Activated naive CD8-positive, alpha-beta T cell treated with anti-CD3 and anti-CD28 coated beads, Interleukin-2, amount 10 ng/mL, durations not matched to agents 7 days and 5 days (primary cell): Measurements from ENCODE around the gene SIPA1L3. TPM values are rescaled to one million over a fixed set of nuclear protein-coding genes. Genes with fewer than 3 reads are reported as not detected.
A peak's percentile ranks its signal among the peaks of the same experiment; 100 is the strongest.

Source experiments
- ATAC-seq: fragments of 150-1000 bp; cut with Tn5 transposase; one replicate; pipeline ENCODE4 v1.10.0; 2021; ENCODE audit warnings: low read depth, moderate library complexity
- POLR2A ChIA-PET: fragments of 350-600 bp; sonication (Branson Sonifier 250); formaldehyde crosslinking; loops from one replicate; lab custom pipeline; 2021; ENCODE audit warnings: antibody characterized with exemption; lab: Charles Lee
- DNase-seq: peaks from one replicate; pipeline ENCODE4 v3.0.0; 2021
- H3K27ac Mint-ChIP-seq: one replicate; pipeline ENCODE4 v1.8.0; 2022; ENCODE audit warnings: mild to moderate bottlenecking, mixed read lengths
- H3K27me3 Mint-ChIP-seq: one replicate; pipeline ENCODE4 v1.8.0; 2022; ENCODE audit warnings: mild to moderate bottlenecking, moderate library complexity, mixed read lengths
- H3K36me3 Mint-ChIP-seq: one replicate; pipeline ENCODE4 v1.8.0; 2021; ENCODE audit warnings: mild to moderate bottlenecking, mixed read lengths
- H3K4me1 Mint-ChIP-seq: one replicate; pipeline ENCODE4 v1.8.0; 2021; ENCODE audit warnings: mixed read lengths
- H3K4me3 Mint-ChIP-seq: one replicate; pipeline ENCODE4 v1.8.0; 2022; ENCODE audit warnings: mild to moderate bottlenecking, moderate library complexity, mixed read lengths
- H3K9me3 Mint-ChIP-seq: one replicate; pipeline ENCODE4 v1.8.0; 2021; ENCODE audit warnings: mixed read lengths
- total RNA-seq, 2 experiments: library from RNA; stranded (reverse); gene quantifications; one replicate each; pipeline ENCODE4 v1.2.3, GENCODE V29; 2021

SIPA1L3 gene
- total RNA-seq, 2 experiments from 2014 or later = 20.3 to 24.6 TPM

DNA sequence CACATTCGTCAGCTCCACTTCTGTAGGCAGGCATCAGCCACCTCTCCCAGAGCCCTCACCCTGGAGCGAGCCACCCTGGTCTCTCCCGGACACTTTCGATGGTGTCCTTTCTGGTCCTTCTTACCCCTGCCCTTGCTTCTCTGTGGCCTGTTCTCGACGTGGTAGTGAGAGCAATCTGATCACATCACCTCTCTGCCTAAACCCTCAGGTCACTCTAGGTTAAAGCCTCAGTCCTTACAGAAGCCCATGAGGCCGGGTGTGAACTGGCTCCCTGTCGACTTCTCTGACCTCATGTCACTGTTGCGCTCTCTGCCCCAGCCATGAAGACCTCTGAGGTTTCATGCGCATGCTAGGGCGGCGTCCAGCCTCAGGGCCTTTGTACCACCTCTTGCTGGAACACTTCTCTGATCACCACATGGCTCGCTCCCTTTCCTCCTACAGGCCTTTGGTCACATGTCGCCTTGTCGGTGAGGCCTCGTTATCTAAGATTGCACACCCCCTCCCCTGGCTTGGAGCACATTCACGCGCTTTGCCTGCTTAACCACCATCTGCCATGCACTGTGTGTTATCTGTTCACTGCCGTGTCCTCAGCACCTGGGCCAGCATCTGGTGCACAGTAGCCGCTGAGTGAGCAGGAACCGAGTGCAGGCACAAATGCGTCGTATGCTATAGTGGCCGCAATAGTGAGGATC is 215.5 kb downstream of the SIPA1L3 start:
- H3K27ac Mint-ChIP-seq = no peak overlapping the region
- peaks cover 2% of the 10 kb centered on the region for H3K9me3 Mint-ChIP-seq
- POLR2A ChIA-PET = interaction anchor here (0.7 kb wide), 1 partner anchor 14 kb away, joined by 4 read pairs; no protein-coding TSS in a partner anchor
- peaks cover 36% of the 10 kb centered on the region for H3K36me3 Mint-ChIP-seq
- DNase-seq = no peak
- no peak overlapping the region for H3K4me3 Mint-ChIP-seq
- no peaks in the 10 kb centered on the region for H3K27me3 Mint-ChIP-seq
- no peak for ATAC-seq
- no peaks in the 10 kb centered on the region for H3K4me1 Mint-ChIP-seq

DNA sequence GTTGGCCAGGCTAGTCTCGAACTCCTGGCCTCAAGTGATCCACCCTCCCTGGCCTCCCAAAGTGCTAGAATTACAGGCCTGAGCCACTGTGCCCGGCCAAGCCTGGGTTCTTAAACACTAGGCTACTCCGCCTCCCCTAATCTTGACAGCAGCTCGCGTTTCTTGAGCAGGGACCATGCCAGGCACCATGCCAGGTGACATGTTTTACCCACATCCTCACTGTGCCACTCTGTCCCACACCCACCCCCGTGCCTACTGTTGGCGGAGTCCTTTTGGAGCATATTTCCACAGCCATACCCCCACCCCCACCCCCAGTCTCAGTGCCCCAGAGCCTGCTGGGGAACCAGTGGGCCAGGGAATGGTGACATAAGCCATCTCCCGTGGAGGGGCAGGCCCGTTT is 218.2 kb downstream of the SIPA1L3 start:
- Mint-ChIP-seq H3K36me3 (peaks cover 20% of the 10 kb centered on the region), H3K27ac (no peak overlapping the region), H3K4me3 (no peak overlapping the region), H3K9me3 (peaks cover 2% of the 10 kb centered on the region), H3K4me1 (no peaks in the 10 kb centered on the region), H3K27me3 (no peaks in the 10 kb centered on the region)
- DNase-seq (no peak), ATAC-seq (no peak)
- POLR2A ChIA-PET = no interaction called here

DNA sequence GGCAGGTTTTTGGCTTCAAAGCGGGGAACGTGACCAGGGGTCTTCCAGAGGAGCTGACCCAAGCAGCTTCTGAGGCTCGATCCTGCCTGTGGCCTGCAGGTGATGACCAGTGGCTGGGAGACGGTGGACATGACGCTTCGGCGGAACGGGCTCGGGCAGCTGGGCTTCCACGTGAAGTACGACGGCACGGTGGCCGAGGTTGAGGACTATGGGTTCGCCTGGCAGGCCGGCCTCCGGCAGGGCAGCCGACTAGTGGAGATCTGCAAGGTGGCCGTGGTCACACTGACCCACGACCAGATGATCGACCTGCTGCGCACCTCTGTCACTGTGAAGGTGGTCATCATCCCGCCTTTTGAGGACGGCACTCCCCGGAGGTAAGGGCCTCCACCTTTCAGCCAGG is 223.4 kb downstream of the SIPA1L3 start:
- POLR2A ChIA-PET = no interaction called here
- Mint-ChIP-seq H3K27ac (no peak overlapping the region), H3K9me3 (peaks cover 2% of the 10 kb centered on the region), H3K4me1 (peaks cover 2% of the 10 kb centered on the region), H3K27me3 (no peaks in the 10 kb centered on the region), H3K36me3 (peaks cover 5% of the 10 kb centered on the region), H3K4me3 (no peak overlapping the region)
- ATAC-seq = no peak
- no peak for DNase-seq

DNA sequence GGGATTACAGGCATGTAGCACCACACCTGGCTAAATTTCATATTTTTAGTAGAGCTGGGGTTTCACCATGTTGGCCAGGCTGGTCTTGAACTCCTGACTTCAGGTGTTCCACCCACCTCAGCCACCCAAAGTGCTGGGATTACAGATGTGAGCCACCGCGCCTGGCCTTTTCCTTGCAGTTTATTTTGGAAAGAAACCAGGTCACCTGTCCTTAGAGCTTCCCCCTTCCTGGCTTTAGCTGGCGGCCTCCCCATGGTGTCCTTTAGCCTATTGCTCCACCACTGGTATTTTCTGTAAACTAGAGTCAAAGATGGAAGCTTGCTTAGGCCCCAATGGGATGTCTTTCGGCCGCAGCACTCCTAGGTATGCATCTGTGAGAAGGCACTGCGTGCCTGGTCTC is 225.8 kb downstream of the SIPA1L3 start:
- H3K9me3 Mint-ChIP-seq = no peaks in the 10 kb centered on the region
- no peak overlapping the region for H3K4me3 Mint-ChIP-seq
- H3K36me3 Mint-ChIP-seq = no peaks in the 10 kb centered on the region
- POLR2A ChIA-PET = no interaction called here
- H3K27me3 Mint-ChIP-seq = no peaks in the 10 kb centered on the region
- H3K4me1 Mint-ChIP-seq = peaks cover 2% of the 10 kb centered on the region
- no peak overlapping the region for H3K27ac Mint-ChIP-seq
- ATAC-seq (no peak), DNase-seq (no peak)

DNA sequence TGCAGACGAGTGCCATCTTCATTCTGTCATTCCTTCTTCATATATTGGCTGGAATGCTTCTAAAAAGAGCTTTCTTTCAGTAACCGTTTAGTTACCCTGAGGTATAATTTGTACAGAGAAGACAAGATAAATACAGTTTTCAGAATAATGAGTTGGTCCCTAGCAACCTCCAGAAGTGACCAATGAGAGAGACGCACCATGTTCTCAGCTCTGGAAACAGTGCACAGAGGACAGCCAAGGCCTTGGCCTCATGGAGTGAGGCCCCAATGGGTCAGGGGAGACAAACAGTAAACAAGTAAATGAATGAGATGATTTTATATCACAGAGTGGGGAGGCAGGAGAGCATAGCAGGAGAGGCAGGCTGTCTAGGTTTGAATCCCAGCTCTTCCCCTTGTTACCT is 226.3 kb downstream of the SIPA1L3 start:
- Mint-ChIP-seq H3K27me3 (no peaks in the 10 kb centered on the region), H3K4me3 (no peak overlapping the region), H3K9me3 (no peaks in the 10 kb centered on the region), H3K4me1 (peaks cover 2% of the 10 kb centered on the region), H3K27ac (no peak overlapping the region), H3K36me3 (no peaks in the 10 kb centered on the region)
- POLR2A ChIA-PET = no interaction called here
- DNase-seq (no peak), ATAC-seq (no peak)

DNA sequence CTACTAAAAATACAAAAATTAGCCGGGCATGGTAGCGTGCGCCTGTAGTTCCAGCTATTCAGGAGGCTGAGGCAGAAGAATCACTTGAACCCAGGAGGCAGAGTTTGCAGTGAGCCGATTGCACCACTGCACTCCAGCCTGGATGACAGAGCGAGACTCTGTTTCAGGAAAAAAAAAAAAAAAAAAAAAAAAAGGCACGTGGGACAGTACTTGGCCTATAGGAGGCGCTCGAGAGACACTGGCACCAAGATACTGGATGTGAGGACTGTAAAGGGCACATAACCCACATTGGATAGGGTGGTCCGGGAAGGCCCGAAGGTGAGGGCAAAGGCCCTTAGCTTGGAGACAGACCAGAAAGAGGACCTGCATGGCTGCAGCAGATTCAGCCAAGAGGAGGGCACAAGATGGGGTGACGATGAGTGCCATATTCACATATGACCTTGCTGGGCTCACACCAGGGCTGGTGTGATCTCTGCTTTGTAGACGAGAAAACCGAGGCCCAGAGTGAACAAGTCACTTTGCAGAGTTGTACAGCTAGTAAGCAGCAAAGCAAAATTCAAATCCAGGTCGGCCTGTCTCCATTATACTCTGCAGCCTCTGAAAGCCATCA is 227.6 kb downstream of the SIPA1L3 start:
- no peak for DNase-seq
- H3K36me3 Mint-ChIP-seq = no peaks in the 10 kb centered on the region
- no peak overlapping the region for H3K4me3 Mint-ChIP-seq
- H3K9me3 Mint-ChIP-seq = no peaks in the 10 kb centered on the region
- H3K27me3 Mint-ChIP-seq = no peaks in the 10 kb centered on the region
- no peak for ATAC-seq
- peaks cover 2% of the 10 kb centered on the region for H3K4me1 Mint-ChIP-seq
- POLR2A ChIA-PET = no interaction called here
- no peak overlapping the region for H3K27ac Mint-ChIP-seq

DNA sequence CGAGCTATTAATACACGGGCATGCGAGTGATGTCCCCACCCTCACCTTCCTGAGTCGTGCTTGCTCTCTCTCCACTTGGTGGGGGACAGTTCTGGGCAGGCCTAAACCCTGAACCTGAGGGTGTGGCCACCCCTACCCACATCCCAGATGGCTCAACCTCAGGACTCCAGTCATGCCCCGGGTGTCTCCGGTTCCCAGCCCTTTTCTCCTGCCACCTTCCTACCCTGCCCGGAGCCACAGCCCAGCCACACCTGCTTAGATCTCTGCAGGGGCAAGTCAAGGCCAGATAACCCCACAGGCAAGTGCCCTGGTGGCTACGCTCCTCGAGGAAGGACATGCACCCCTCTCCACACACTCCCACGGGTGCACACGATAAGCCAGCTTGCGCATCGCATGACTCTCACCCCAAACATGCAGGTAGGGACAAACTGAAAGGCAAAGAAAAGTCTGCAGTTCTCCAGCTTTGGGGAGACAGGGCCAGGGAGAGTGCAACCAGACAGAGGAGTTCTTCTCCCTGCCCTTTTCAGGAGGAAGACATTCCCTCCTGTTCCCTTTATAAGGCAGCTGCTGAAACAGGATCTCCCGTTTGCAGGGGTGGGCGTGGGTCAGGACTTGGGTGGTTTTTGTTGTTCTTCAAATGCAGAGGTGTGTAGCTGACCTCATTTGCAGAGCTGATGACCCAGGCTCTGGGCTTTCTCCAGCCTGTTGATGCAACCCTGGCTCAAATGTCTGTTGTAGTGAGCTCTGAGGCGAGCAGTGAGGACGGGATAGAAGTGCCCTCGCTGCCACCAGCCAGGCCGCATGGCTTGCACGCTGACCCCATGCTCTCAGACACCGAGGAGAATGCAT is 228.4 kb downstream of the SIPA1L3 start:
- Mint-ChIP-seq H3K27ac (no peak overlapping the region), H3K4me1 (peaks cover 2% of the 10 kb centered on the region), H3K4me3 (no peak overlapping the region), H3K9me3 (no peaks in the 10 kb centered on the region), H3K36me3 (no peaks in the 10 kb centered on the region), H3K27me3 (no peaks in the 10 kb centered on the region)
- DNase-seq = no peak
- POLR2A ChIA-PET = no interaction called here
- no peak for ATAC-seq

DNA sequence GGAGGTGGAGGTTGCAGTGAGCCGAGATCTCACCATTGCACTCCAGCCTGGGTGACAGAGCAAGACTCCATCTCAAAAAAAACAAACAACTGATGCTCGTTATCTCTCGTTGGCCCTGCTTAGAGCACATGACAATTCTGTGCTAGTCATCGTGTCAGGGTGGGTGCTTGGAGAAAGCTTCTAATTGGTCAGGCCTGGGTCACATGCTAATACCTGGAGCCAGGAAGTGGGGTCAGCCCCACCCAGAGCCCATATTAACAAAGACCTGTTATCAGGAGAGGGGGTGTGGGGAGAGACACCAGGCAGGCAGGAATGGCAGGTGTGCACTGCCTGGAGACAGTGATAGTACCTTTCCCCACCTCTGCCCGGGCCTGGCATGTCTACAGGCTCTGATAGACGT is 232.1 kb downstream of the SIPA1L3 start:
- Mint-ChIP-seq H3K27me3 (no peaks in the 10 kb centered on the region), H3K36me3 (no peaks in the 10 kb centered on the region), H3K27ac (no peak overlapping the region), H3K9me3 (no peaks in the 10 kb centered on the region), H3K4me3 (no peak overlapping the region), H3K4me1 (peaks cover 4% of the 10 kb centered on the region)
- DNase-seq (no peak), ATAC-seq (no peak)
- POLR2A ChIA-PET = no interaction called here

DNA sequence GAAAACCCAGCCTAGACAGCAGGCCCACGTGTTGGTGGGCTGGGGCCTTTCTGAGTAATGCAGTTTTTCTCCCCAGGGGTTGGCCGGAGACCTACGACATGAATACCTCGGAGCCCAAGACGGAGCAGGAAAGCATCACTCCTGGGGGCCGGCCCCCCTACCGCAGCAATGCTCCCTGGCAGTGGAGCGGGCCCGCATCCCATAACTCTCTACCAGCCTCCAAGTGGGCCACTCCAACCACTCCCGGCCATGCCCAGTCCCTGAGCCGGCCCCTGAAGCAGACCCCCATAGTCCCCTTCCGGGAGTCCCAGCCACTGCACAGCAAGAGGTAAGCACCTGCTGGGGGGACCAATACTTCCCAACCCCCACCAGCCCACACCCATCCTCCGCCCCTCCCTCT is 234.1 kb downstream of the SIPA1L3 start:
- Mint-ChIP-seq H3K36me3 (no peaks in the 10 kb centered on the region), H3K27ac (no peak overlapping the region), H3K9me3 (no peaks in the 10 kb centered on the region), H3K4me3 (no peak overlapping the region), H3K4me1 (peaks cover 8% of the 10 kb centered on the region), H3K27me3 (no peaks in the 10 kb centered on the region)
- DNase-seq (no peak), ATAC-seq (no peak)
- POLR2A ChIA-PET = interaction anchor here (0.7 kb wide), 1 partner anchor 1606 kb away, joined by 3 read pairs; no protein-coding TSS in a partner anchor

DNA sequence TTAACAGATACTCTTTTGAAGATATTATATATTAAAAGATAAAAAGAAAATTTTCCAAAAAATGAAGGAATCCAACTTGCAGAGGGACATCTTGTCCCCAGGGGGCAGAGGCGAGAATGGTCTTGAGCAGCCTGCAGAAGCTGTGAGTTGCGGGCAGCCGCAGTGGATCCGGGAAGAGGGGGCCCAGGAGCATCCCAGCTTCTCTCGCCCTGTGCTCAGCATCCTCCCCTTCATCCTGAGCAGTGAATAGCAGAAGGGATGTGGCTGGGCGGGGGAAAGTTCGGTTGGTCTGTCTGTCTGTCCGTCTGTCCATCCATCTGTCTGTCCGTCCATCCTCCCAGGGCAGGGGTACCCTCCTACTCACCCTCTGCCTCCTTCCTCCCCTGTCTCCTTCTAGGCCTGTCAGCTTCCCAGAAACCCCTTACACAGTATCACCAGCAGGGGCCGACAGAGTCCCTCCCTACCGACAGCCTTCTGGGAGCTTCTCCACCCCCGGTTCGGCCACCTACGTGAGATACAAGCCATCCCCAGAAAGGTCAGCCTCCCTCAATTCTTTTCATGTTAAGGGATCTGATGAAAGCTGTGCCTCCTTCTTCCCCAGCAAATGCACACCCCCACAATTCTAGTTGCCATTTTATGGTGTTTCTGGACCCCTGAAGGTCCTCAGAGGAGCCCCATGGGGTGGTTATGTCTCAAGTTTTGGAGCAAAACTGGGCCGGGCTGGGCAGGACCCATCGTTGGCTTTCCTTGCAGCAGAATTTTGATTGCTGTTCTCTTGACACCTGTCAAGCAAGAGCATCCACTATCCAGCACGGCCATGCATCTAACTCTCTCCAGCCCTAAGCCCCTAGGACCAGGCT is 235.4 kb downstream of the SIPA1L3 start:
- DNase-seq = peak; percentile 52
- Mint-ChIP-seq H3K36me3 (no peaks in the 10 kb centered on the region), H3K27me3 (no peaks in the 10 kb centered on the region), H3K4me3 (no peak overlapping the region), H3K27ac (no peak overlapping the region), H3K9me3 (no peaks in the 10 kb centered on the region), H3K4me1 (peaks cover 10% of the 10 kb centered on the region)
- POLR2A ChIA-PET = no interaction called here
- peak; percentile 60 for ATAC-seq

DNA sequence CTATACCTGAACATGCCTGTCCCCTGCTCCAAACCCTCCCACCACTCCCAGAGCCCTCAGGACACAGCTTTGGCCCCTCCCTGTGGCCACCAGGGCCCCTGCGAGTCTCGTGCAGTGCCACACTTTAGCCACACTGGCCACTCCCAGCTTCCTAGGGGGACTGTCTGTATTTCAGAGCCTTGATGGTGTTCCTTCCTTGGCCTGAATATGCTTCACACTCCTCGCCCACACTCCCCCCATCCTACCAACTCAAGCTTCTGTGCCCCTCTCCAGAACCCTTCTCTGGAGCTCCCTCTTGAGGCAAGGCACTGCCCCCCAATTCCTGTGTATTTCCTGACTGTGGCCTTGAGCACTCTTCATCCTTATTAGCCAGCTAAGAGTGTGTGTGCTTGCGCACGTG is 236.8 kb downstream of the SIPA1L3 start:
- Mint-ChIP-seq H3K36me3 (no peaks in the 10 kb centered on the region), H3K27ac (no peak overlapping the region), H3K4me1 (peaks cover 10% of the 10 kb centered on the region), H3K9me3 (no peaks in the 10 kb centered on the region), H3K27me3 (no peaks in the 10 kb centered on the region), H3K4me3 (no peak overlapping the region)
- POLR2A ChIA-PET = no interaction called here
- DNase-seq (no peak), ATAC-seq (no peak)

DNA sequence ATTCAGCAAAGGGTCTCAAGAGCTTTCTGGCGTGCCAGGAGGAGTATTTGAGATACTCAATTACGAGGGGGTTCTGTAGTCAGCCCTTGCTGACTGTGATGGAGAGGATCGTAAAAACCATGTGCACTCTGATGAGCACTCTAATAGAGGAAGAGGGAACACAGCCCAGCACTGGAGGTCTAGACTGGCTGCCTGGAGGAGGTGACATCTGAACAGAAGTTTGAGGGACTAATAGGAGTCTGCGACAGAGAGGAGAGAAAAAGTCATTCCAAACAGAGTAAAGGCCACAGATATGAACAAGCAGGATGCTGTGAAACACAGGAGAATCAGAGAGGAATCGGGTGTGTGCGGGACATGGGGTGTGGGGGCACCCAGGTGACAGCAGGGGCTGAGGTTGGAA is 237.7 kb downstream of the SIPA1L3 start:
- no peaks in the 10 kb centered on the region for H3K27me3 Mint-ChIP-seq
- no peak overlapping the region for H3K27ac Mint-ChIP-seq
- peaks cover 10% of the 10 kb centered on the region for H3K4me1 Mint-ChIP-seq
- POLR2A ChIA-PET = no interaction called here
- no peaks in the 10 kb centered on the region for H3K9me3 Mint-ChIP-seq
- no peak for ATAC-seq
- no peaks in the 10 kb centered on the region for H3K36me3 Mint-ChIP-seq
- DNase-seq = no peak
- H3K4me3 Mint-ChIP-seq = no peak overlapping the region

DNA sequence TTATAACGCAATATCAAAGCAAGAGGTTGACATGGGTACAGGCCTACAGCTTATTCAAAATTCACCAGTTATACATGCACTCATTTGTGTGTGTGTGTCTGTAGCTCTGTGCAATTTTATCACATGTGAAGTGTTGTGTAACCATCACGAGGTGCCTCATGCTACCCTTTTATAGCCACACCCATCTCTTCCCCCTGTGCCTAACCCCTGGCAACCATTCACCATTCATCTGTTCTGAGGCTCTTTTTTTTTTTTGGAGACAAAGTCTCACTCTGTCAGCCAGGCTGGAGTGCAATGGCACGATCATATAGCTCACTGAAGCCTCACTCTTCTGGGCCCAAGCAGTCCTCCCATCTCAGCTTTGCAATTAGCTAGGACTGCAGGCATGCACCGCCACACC is 238.6 kb downstream of the SIPA1L3 start:
- POLR2A ChIA-PET = no interaction called here
- no peak for ATAC-seq
- DNase-seq = no peak
- no peak overlapping the region for H3K4me3 Mint-ChIP-seq
- H3K27ac Mint-ChIP-seq = no peak overlapping the region
- no peaks in the 10 kb centered on the region for H3K36me3 Mint-ChIP-seq
- no peaks in the 10 kb centered on the region for H3K27me3 Mint-ChIP-seq
- H3K9me3 Mint-ChIP-seq = no peaks in the 10 kb centered on the region
- peaks cover 12% of the 10 kb centered on the region for H3K4me1 Mint-ChIP-seq
